Measurements from ENCODE around the gene CEP63. TPM values are rescaled to one million over a fixed set of nuclear protein-coding genes. Genes with fewer than 3 reads are reported as not detected.

The CEP63 gene
- total RNA-seq, 4 donors from 2014 or later = 21.3 to 26.5 (median 24.3) TPM

DNA sequence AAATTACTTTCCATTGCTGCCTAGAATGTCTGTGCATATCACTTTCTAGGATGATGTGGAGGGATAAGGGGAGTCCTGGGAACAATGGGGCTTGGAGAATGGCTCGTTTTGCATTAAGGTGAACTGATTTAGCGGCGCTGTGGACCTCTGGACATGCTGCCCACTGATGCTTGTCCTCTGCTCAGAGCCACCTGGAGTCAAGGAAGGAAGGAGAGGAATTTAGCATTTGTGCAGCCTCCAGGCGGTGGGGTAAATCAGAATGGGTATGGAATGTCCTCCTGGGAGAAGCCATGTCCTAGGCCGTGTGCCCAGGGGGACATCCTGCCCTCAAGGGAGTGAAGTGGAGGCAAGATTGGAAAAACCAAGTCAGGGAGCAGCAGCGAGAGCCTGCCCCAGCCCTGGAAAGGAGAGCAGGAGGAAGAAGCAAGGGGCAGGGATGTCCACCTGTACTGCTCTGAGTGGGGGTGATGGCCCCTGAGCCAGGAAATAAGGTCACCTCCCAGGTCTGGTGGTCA is 127.2 kb downstream of the CEP63 start:
- WGBS, 2 donors = 76 to 92% methylated on average over 6 of the region's 6 CpGs
- Histone ChIP-seq H3K36me3 (no peaks in the 10 kb centered on the region), H3K27me3 (no peaks in the 10 kb centered on the region), H3K27ac (no peak overlapping the region), H3K4me3 (replicated peaks in 1 of 3) (no peak overlapping the region), H3K9me3 (no peaks in the 10 kb centered on the region), H3K4me1 (no peaks in the 10 kb centered on the region)
- no peak for DNase-seq
- TF ChIP-seq POLR2A (IDR thresholded peaks at IDR 0.05) = no peak
- TF ChIP-seq, protein P1, sequence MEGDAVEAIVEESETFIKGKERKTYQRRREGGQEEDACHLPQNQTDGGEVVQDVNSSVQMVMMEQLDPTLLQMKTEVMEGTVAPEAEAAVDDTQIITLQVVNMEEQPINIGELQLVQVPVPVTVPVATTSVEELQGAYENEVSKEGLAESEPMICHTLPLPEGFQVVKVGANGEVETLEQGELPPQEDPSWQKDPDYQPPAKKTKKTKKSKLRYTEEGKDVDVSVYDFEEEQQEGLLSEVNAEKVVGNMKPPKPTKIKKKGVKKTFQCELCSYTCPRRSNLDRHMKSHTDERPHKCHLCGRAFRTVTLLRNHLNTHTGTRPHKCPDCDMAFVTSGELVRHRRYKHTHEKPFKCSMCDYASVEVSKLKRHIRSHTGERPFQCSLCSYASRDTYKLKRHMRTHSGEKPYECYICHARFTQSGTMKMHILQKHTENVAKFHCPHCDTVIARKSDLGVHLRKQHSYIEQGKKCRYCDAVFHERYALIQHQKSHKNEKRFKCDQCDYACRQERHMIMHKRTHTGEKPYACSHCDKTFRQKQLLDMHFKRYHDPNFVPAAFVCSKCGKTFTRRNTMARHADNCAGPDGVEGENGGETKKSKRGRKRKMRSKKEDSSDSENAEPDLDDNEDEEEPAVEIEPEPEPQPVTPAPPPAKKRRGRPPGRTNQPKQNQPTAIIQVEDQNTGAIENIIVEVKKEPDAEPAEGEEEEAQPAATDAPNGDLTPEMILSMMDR (IDR thresholded peaks at IDR 0.05) = no peak
- intact Hi-C loops (cut with DNase I) = no loop called here

DNA sequence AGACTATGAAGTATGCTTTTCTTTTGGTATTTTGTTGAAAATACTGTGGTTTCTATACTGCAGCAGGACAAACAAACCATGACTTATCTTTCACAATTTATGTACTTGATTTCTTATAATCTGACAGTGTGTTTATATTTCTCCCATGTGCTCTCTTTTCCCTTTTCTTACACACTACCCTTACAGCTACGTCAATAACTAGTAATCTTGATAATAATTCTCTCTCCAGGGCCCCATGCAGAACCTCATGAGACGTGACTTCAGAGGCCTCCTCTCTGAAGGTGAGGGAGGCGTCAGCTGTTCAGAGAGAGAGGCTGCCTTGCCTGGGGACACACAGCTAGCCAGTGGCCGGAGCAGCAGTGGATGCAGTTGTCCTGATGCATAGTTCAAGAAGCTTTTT is 129.1 kb downstream of the CEP63 start:
- intact Hi-C loops (cut with DNase I) = no loop called here
- WGBS, 2 donors = 92 to 95% methylated on average over 4 of the region's 4 CpGs
- TF ChIP-seq, protein P1 (IDR thresholded peaks at IDR 0.05) = no peak
- no peak for TF ChIP-seq POLR2A (IDR thresholded peaks at IDR 0.05)

DNA sequence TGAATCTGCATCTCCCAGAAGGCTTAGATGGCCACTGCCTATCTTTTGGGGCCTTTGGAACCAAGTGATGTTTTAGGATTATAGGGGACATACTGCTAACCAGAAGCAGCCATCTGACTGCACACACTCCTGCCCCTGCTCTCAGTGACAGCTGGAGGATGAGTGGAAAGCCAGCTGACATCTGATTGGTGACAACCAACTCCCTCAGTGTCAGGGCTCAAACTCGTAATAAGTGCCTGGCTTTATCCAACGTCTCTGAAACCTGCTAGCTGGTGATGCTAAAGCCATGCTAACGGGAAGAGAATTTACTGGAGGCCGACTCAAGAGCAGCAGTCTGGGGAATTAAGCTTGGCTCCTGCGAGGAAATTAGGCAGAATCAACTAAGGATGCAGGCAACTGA is 129.9 kb downstream of the CEP63 start:
- intact Hi-C loops (cut with DNase I) = no loop called here
- 75 to 84% methylated on average over 5 of the region's 5 CpGs for WGBS, 2 donors
- no peak overlapping the region for H3K4me3 ChIP-seq (replicated peaks in 1 of 3)
- H3K9me3 ChIP-seq = no peaks in the 10 kb centered on the region
- H3K36me3 ChIP-seq = no peaks in the 10 kb centered on the region
- TF ChIP-seq, protein P1 (IDR thresholded peaks at IDR 0.05) = no peak
- TF ChIP-seq POLR2A (IDR thresholded peaks at IDR 0.05) = no peak
- DNase-seq = no peak
- H3K4me1 ChIP-seq = no peaks in the 10 kb centered on the region
- H3K27ac ChIP-seq = no peak overlapping the region
- no peaks in the 10 kb centered on the region for H3K27me3 ChIP-seq

More for the DNA sequence above, 129.1 kb downstream of the CEP63 start:
- Histone ChIP-seq H3K27me3 (no peaks in the 10 kb centered on the region), H3K9me3 (no peaks in the 10 kb centered on the region), H3K27ac (no peak overlapping the region), H3K36me3 (no peaks in the 10 kb centered on the region), H3K4me3 (replicated peaks in 1 of 3) (no peak overlapping the region), H3K4me1 (no peaks in the 10 kb centered on the region)
- no peak for DNase-seq

DNA sequence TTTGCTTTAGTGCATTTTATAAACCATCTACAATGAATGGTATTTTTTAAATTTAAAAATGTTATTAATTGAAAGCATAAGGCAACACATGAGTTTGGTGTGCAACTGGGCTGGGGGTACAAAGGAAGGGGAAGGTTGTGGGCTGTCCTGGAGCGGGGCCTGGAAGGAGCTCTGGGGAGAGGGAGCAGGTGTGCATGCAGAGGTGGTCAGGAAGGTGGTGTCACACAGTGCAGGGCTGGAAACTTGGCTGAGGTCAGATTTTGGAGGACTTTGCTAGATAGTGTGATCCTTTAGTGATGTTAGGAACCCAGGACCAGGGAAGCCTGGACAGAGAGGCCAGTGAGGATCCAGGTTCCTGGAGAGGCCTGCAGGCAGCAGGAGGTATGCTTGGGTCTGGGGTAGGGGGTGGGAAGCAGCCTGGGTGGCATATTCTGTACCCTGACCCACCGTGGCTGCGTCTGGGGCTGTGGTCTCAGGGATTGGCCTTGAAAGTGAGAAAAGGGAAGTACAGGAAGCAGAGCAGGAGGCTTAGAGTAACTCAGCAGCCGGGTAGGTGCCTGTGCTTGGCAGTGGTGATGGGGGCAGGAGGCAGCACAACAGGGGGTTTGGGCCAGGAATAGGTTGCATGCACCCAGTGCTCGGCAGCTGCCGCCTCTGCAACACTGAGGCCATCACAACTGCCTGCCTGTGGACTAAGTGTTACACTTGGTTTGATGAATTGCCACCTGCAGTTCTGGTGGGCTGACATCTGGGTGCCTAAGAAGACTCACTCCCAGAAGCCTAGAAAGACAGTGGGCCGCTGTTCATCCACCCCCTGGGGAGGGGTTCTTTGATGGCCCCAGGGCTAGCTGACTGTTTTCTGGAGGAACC is 132.0 kb downstream of the CEP63 start:
- no peak overlapping the region for H3K27ac ChIP-seq
- WGBS, 2 donors = 73 to 88% methylated on average over 6 to 7 of the region's 7 CpGs
- H3K4me1 ChIP-seq = no peaks in the 10 kb centered on the region
- H3K9me3 ChIP-seq = no peaks in the 10 kb centered on the region
- H3K4me3 ChIP-seq (replicated peaks in 1 of 3) = no peak overlapping the region
- H3K27me3 ChIP-seq = no peaks in the 10 kb centered on the region
- TF ChIP-seq POLR2A (IDR thresholded peaks at IDR 0.05) = no peak
- TF ChIP-seq, protein P1 (IDR thresholded peaks at IDR 0.05) = no peak
- no peak for DNase-seq
- intact Hi-C loops (cut with DNase I) = no loop called here
- no peaks in the 10 kb centered on the region for H3K36me3 ChIP-seq
